SK-MEL-5 (cell line): ENCODE data around the gene DNAI1. TPM values are rescaled to one million over a fixed set of nuclear protein-coding genes. Genes with fewer than 3 reads are reported as not detected.
"Not testable (repeated sequence)": the region's sequence is repeated elsewhere in the genome, so short reads cannot be mapped to it uniquely, and the experiment has no call there.

Experiments
- DNase-seq: peaks from one replicate; pipeline ENCODE4 v3.0.0-alpha.2; 2016; ENCODE audit warnings: low read depth, low spot score
- in situ Hi-C: cut with HindIII; loops from 2 replicates; pipeline ENCODE4 v1.10.0; 2016; ENCODE audit warnings: low sequenced_read_pairs, high pct_unique_total_duplicates, low pct_unique_long_range_greater_than_20kb
- total RNA-seq: library from RNA; depleted of rRNA; stranded (reverse); fragments of >200 nt; shearing (Covaris generic); gene quantifications from 2 replicates; pipeline ENCODE4 v1.2.3, GENCODE V29; 2014

DNAI1 gene
- total RNA-seq, 1 experiment from 2014 or later: 0.77 TPM

DNA sequence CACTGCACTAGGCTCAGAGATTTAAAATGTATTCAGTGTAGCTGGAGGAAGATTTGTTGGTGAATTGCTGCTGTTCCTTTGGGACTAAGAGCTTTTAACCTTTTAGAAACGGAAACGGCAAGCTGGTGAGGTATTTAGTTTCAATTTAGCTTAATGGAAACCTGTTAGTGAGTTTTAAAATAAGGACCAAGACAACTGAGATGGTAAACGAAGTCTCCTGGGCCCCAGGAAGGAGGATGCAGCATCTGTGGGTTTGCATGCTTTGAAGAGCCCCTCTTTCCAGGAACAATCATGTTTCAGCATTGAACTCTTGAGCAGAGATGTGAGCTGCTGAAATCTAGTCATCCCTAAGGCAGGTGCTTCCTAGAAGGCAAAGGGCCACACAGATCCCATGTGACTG is 16.5 kb downstream of the DNAI1 start:
- in situ Hi-C loops: no loop called here

DNA sequence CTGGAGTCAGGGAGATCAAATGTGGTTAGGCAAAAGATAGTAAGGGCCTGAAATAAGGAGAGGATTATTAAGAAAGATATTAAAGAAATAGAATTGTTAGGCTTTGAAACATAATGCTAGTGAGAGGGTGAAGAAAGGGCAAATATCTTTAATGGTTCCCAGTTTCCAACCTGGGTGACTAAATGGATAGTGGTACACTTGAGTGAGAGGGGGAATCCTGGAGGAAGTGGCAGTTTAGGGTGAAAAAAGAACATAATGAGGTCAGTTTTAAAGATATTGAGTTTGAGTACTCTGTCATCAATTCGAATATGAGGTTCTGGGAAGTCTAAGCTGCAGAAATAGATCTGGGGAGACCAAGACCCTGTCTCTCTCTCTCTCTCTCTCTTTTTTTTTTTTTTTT is 18.9 kb downstream of the DNAI1 start:
- in situ Hi-C loops: no loop called here
- no peak for DNase-seq

More for the DNA sequence above, 16.5 kb downstream of the DNAI1 start:
- DNase-seq: no peak

GRCh38 chr9:34479431-34479866 is 20.8 kb downstream of the DNAI1 start:
- in situ Hi-C loops: no loop called here
- DNase-seq: no peak

DNA sequence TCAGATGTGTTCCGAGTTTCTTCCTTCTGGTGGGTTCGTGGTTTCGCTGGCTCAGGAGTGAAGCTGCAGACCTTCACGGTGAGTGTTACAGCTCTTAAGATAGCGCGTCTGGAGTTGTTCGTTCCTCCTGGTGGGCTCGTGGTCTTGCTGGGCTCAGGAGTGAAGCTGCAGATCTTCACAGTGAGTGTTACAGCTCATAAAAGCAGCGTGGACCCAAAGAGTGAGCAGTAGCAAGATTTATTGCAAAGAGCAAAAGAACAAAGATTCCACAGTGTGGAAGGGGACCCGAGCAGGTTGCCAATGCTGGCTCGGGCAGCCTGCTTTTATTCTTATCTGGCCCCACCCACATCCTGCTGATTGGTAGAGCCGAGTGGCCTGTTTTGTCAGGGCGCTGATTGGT is 23.0 kb downstream of the DNAI1 start:
- DNase-seq, in situ Hi-C loops: not testable (repeated sequence)

DNA sequence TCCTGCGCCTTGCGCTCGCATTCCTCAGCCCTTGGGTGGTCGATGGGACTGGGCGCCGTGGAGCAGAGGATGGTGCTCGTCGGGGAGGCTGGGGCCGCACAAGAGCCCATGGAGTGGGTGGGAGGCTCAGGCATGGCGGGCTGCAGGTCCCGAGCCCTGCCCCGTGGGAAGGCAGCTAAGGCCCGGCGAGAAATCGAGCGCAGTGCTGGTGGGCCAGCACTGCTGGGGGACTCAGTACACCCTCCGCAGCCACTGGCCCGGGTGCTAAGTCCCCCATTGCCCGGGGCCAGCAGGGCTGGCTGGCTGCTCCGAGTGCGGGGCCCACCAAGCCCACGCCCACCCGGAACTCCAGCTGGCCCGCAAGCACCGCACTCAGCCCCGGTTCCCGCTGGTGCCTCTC is 24.1 kb downstream of the DNAI1 start:
- in situ Hi-C loops: not testable (repeated sequence)

DNA sequence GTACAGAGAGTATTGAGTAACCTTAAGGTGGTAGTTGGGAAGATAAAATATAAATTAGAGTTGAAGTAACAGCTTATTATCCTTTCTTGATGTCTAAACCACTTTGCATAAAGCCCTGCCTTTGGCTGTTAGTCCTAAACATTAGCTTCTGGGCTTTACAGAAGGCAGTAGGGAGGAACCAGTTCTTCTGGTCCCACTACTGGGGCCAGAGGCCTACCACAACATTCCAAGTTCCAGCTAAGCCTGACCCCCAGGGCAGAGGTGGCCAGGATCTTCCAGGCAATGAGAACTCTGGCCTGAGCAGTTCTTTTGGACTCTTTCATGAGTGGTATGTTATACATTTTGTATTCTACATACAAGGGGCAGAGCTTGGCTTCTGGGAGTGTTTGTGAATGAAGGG is 26.1 kb downstream of the DNAI1 start:
- in situ Hi-C loops: no loop called here
- no peak for DNase-seq

More for the DNA sequence above, 24.1 kb downstream of the DNAI1 start:
- not testable (repeated sequence) for DNase-seq

DNA sequence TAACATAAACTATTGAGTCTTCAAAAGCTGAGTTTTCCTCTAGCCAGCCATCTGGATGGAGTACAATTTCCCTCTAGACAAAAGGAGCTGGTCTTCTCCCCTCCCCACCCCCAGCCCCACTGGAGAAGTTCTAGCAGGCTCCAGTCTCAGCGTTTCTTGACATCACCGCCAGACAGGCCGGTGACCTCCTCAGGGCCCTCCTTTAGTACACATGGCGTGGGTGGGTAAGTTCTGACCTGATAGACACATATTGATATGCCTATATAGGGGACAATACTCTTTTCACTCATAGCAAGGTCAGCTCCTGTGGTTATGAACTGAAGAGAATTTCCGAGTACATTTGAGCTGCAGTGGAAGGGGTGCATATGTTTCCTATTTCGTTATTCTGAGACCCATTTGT is 27.2 kb downstream of the DNAI1 start:
- DNase-seq: no peak
- in situ Hi-C loops: no loop called here

DNA sequence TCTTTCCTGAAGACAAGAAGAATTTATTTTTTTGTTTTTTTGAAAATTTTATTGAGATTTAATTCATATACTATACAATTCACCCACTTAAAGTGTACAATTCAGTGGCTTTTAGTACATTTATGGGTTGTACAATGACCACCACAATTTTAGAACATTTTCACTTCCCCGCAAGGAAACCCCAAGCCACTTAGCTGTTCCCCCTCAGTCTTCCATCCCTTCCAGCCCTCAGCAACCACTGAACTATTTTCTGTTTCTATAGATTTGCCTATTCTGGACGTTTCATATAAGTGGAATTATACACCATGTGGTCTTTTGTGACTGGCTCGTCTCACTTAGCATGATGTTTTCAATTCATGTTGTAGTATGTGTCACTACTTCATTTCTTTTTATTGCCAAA is 28.0 kb downstream of the DNAI1 start:
- in situ Hi-C loops: no loop called here
- DNase-seq: no peak

DNA sequence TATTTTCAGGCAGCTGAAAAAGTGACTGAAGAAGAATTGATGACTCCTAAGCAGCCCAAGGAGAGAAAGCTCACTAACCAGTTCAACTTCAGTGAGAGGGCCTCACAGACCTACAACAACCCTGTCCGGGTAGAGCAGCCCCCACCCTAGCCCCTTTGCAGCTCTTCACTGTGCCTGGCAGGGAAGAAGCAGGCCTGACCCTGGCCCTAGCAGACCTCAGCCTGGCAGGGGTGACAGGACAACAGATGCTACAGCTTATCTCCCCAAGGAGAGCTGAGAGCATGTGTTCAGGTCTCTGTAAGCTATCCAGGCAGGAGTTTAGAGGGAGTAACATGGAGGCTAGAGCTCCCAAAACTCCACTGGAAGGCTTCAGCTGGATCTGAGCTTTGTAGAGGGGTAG is 31.8 kb downstream of the DNAI1 start:
- in situ Hi-C loops: no loop called here
- DNase-seq: no peak

DNA sequence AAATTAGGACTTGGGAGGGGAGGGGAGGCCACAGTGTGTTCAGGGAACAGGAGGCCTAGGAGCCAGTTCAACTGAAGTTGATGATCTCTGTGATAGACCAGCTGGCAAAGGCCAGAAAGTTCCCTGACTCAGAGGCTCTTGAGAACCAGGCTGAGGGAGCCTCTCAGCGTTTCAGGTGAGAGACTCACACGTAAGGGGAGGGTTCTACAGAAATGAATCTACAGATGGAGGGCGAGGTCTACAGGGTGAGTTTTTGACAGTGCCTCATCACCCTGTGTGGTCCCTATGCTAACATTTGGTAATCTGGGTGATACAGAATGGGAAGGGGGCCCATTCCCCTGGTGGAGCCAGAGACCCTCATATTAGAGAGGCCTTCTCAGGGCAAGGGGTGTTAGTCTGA is 32.2 kb downstream of the DNAI1 start:
- in situ Hi-C loops: no loop called here
- DNase-seq: no peak

- DNase-seq: no peak
Observed at GRCh38 chr9:34491596-34491995, 33.0 kb downstream of the DNAI1 start.

DNA sequence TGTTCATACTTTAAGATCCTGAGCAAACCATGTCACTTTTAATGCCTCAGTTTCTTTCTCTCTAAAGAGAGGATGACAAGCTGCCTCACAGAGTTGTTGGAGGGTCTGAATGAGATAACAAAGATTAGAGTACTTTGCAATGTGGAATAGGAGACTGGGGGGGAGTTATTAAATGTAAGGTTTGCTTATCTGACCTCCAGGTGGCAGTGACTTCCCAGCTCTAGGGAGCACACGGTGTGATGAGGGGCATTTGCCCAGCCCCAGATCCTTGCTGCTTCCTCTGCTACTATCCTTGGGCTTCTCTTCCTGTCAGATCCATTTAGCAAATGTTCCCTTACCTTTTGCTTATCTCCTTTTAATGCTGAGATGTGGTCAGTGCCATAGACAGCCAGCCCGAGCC is 33.4 kb downstream of the DNAI1 start:
- DNase-seq: peak; percentile 16
- in situ Hi-C loops: no loop called here

More at GRCh38 chr9:34491596-34491995, 33.0 kb downstream of the DNAI1 start:
- in situ Hi-C loops: no loop called here

DNA sequence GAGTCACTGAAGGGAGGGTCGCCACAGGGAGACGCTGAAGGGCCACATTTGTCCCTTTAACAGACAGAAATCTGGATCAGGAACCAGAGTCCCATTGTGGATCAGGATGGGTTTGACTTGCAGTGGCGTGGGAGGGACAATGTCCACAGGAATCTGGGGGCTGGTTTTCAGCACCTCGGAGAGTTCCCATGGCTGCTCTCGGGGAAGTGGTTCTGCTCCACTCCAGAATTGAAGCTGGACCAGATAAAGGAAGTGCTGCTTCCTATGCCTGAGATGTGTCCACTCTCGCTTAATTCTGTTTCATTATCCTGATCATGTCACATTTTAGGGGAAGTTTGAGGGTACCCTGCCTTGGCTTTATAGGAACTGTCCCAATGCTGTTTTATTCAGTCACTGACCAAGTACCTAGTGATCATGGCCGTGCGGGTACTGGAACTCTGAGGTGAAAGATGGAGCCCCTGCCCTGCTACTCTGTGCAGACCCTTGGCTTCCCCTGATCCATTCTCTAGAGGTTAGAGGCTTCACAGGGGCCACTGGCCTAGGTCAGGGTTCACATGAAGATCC is 35.4 kb downstream of the DNAI1 start:
- in situ Hi-C loops: no loop called here
- no peak for DNase-seq

GRCh38 chr9:34496149-34496712 is 37.6 kb downstream of the DNAI1 start:
- in situ Hi-C loops: no loop called here

GRCh38 chr9:34498553-34498952 is 39.9 kb downstream of the DNAI1 start:
- in situ Hi-C loops: no loop called here
- DNase-seq: no peak

More at GRCh38 chr9:34496149-34496712, 37.6 kb downstream of the DNAI1 start:
- DNase-seq: no peak

GRCh38 chr9:34499076-34499475 is 40.5 kb downstream of the DNAI1 start:
- in situ Hi-C loops: no loop called here

DNA sequence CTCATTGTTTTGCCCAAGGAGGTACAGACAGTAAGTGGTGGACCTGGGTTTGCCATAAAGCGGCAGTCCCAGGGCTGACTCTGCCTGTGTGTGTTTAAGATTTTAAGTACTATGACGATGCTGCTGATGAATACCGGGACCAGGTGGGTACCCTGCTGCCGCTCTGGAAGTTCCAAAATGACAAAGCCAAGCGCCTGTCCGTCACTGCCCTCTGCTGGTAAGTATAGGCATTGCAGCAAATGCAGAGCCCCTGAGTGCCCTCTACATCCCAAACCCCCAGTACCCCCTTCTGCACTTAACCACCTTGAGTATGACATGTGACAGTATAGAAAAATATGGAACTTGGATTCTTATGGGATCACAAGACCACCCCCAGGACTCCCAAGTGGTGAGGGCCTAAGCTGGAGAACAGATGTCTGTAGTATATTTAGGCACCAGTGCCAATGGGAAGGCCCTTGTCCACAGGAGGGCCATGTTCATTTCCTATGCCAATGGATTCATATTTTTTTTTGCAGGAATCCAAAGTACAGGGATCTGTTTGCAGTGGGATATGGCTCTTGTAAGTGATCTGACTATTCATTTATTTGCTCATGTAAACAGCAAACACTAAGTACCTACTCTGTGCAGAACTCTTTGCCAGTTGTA is 42.1 kb downstream of the DNAI1 start:
- in situ Hi-C loops: no loop called here
- peak; percentile 64 for DNase-seq

More at GRCh38 chr9:34499076-34499475, 40.5 kb downstream of the DNAI1 start:
- DNase-seq: no peak

- DNase-seq: no peak
Observed at GRCh38 chr9:34501372-34501771, 42.8 kb downstream of the DNAI1 start.

DNA sequence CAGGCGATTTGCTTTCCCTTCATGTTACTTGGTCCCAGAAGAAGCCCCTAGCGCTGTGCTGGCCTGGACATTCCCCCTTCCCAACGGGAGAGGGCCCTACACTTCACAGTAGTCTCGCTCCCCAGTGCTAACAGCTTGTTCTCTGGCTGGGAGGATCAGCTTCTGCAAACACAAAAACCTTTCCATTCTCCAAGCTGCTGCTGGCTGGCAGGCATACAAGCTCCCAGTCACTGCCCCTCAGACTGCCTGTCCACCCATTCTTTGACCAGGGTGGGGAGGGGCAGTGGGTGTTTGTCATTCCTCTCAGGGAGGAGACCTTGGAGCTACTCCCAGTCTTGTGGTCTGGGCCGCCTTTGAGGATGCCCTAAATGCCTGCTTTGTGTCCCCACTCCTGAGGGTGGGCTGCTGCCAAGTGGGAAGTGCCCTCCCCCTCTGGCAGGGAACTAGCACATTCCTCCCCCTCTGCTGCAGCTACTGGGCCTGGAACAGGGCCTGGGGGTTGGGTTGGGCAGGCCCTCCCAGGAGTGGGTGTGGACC is 43.4 kb downstream of the DNAI1 start:
- in situ Hi-C loops: no loop called here
- peak; percentile 49 for DNase-seq

More at GRCh38 chr9:34501372-34501771, 42.8 kb downstream of the DNAI1 start:
- in situ Hi-C loops: no loop called here
